ENCODE measurements around the gene LGALS3BP. TPM values are rescaled to one million over a fixed set of nuclear protein-coding genes. Genes with fewer than 3 reads are reported as not detected.

Gene LGALS3BP
- total and polyA plus RNA-seq, 2 of the 13 experiments (the other 11 are each of a cell fraction or from before 2014, with no cell fraction given) = 137 to 332 TPM

- TF ChIP-seq ZNF580 (CRISPR knock-in tag; IDR thresholded peaks at IDR 0.05; ENCODE audit: borderline replicate concordance, low read depth) (0 out of 2 replicates have a peak, but pooled peaks have one; percentile 23), NRL (CRISPR knock-in tag; IDR thresholded peaks at IDR 0.05; ENCODE audit: borderline replicate concordance) (peak; percentile 25; the same call in 1 of the 2 replicates), GTF2F1 (IDR thresholded peaks at IDR 0.05; ENCODE audit: low read length) (no peak; the same call in 1 of the 2 replicates), ZNF780A (CRISPR knock-in tag; IDR thresholded peaks at IDR 0.05) (no peak), KDM3A (CRISPR knock-in tag; IDR thresholded peaks at IDR 0.05; ENCODE audit: low read depth) (peak; percentile 59), ZNF576 (CRISPR knock-in tag; IDR thresholded peaks at IDR 0.05) (no peak), RFX5 (IDR thresholded peaks at IDR 0.05; ENCODE audit: low read depth, low read length) (no peak), MED13 (CRISPR knock-in tag; IDR thresholded peaks at IDR 0.05) (no peak), PHF5A (CRISPR knock-in tag; IDR thresholded peaks at IDR 0.05; ENCODE audit: low read depth, unreplicated experiment) (no peak), RFXAP (CRISPR knock-in tag; IDR thresholded peaks at IDR 0.05; ENCODE audit: borderline replicate concordance) (no peak), ATF5 (CRISPR knock-in tag; IDR thresholded peaks at IDR 0.05; ENCODE audit: low read depth) (no peak), ZNF503 (CRISPR knock-in tag; IDR thresholded peaks at IDR 0.05) (no peak), ZBTB26 (CRISPR knock-in tag; IDR thresholded peaks at IDR 0.05; ENCODE audit: borderline replicate concordance) (0 out of 2 replicates have a peak, but pooled peaks have one; percentile 8), ZNF615 (CRISPR knock-in tag; IDR thresholded peaks at IDR 0.05; ENCODE audit: borderline replicate concordance) (no peak), ZNF18 (CRISPR knock-in tag; IDR thresholded peaks at IDR 0.05; ENCODE audit: insufficient replicate concordance) (no peak), RFX1 (IDR thresholded peaks at IDR 0.05) (no peak), MAX (IDR thresholded peaks at IDR 0.05) (peak; percentile 87), ZBTB46 (CRISPR knock-in tag; IDR thresholded peaks at IDR 0.05; ENCODE audit: borderline replicate concordance) (no peak), KDM6A (CRISPR knock-in tag; IDR thresholded peaks at IDR 0.05; ENCODE audit: low read depth) (peak; percentile 79), ZBTB2 (CRISPR knock-in tag; IDR thresholded peaks at IDR 0.05; ENCODE audit: low read depth) (no peak)
Observed at GRCh38 chr17:78962345-78962983, 17.3 kb downstream of the LGALS3BP start (continued).

All from HepG2 (cell line).